Natural killer cell (primary cell): ENCODE results near the gene CHRNA3. TPM values are rescaled to one million over a fixed set of nuclear protein-coding genes. Genes with fewer than 3 reads are reported as not detected.

Experiments used
- ATAC-seq, 3 donors: fragments of 150-1000 bp in 2 of 3; fragments of 200-7000 bp in 1 of 3; cut with Tn5 transposase; 1 replicate in 1 of 3; 2 replicates in 2 of 3; pipeline ENCODE4 v1.10.0; 2021; ENCODE audit warnings: mild to moderate bottlenecking in 2 of 3, moderate library complexity in 2 of 3
- DNase-seq, 2 donors: peaks; one replicate each; pipeline versions ENCODE4 v3.0.0 to v3.0.0-alpha.2; 2013 to 2021; ENCODE audit warnings: mixed read lengths in 1 of 2
- H3K27ac ChIP-seq: one replicate; pipeline ENCODE4 v1.5.1; 2013; ENCODE audit warnings: mild to moderate bottlenecking, low read length
- H3K27me3 ChIP-seq: one replicate; pipeline ENCODE4 v1.6.1; 2013; ENCODE audit warnings: low read length; ENCODE audit not compliant: control insufficient read depth, insufficient read depth
- H3K36me3 ChIP-seq: one replicate; pipeline ENCODE4 v1.6.1; 2013; ENCODE audit warnings: low read length; ENCODE audit not compliant: control insufficient read depth, insufficient read depth
- H3K4me1 ChIP-seq: one replicate; pipeline ENCODE4 v1.6.1; 2013; ENCODE audit warnings: low read length; ENCODE audit not compliant: control insufficient read depth, insufficient read depth
- H3K4me3 ChIP-seq: one replicate; pipeline ENCODE4 v1.5.1; 2013; ENCODE audit warnings: low read length
- H3K9me3 ChIP-seq: one replicate; pipeline ENCODE4 v1.6.1; 2013; ENCODE audit warnings: low read length; ENCODE audit not compliant: control insufficient read depth, insufficient read depth
- H3K27ac Mint-ChIP-seq, 2 donors: one replicate each; pipeline ENCODE4 v1.8.0; 2022; ENCODE audit warnings: mild to moderate bottlenecking in 2 of 2, mixed read lengths in 2 of 2, moderate library complexity in 1 of 2
- H3K27me3 Mint-ChIP-seq, 2 donors: one replicate each; pipeline ENCODE4 v1.8.0; 2022; ENCODE audit warnings: low read depth in 2 of 2, mixed read lengths in 2 of 2
- H3K36me3 Mint-ChIP-seq: one replicate; pipeline ENCODE4 v1.8.0; 2022; ENCODE audit warnings: mixed read lengths
- H3K4me1 Mint-ChIP-seq, 2 donors: one replicate each; pipeline ENCODE4 v1.8.0; 2022; ENCODE audit warnings: mixed read lengths in 2 of 2
- H3K4me3 Mint-ChIP-seq: one replicate; pipeline ENCODE4 v1.8.0; 2022; ENCODE audit warnings: mild to moderate bottlenecking, moderate library complexity, mixed read lengths
- H3K9me3 Mint-ChIP-seq, 2 donors: one replicate each; pipeline ENCODE4 v1.8.0; 2022; ENCODE audit warnings: mixed read lengths in 2 of 2
- CTCF ChIP-seq: fragments of 200-600 bp; IDR thresholded peaks from one replicate; pipeline ENCODE4 v1.8.0; 2022; ENCODE audit warnings: antibody characterized with exemption
- WGBS: methylation state at CpG from one replicate; pipeline ENCODE4 v1.1.7; 2013; ENCODE audit warnings: missing lambda C conversion rate; ENCODE audit not compliant: insufficient coverage; 5-methylcytosine and 5-hydroxymethylcytosine counted together
- intact Hi-C: fragments of 100-400 bp; cut with micrococcal nuclease; formaldehyde crosslinking; loops from one replicate; pipeline ENCODE4 v1.14.2; 2022
- total RNA-seq, 4 donors: library from RNA; stranded (reverse); fragments of 120-200 nt in 1 of 4; gene quantifications; one replicate each; pipeline versions ENCODE4 v1.2.3 to v1.2.4, GENCODE V29; 2013 to 2022

CHRNA3 gene
- total RNA-seq, 3 donors from 2014 or later (not counting 1 experiment from before 2014, with no cell fraction given) = not detected

GRCh38 chr15:78621810-78622402 is 1.1 kb upstream of the CHRNA3 start:
- Histone ChIP-seq H3K4me1 (no peaks in the 10 kb centered on the region), H3K36me3 (no peaks in the 10 kb centered on the region), H3K27ac (no peak overlapping the region), H3K9me3 (no peaks in the 10 kb centered on the region), H3K4me3 (no peak overlapping the region), H3K27me3 (peaks cover 10% of the 10 kb centered on the region)
- 72% methylated on average over 10 of the region's 10 CpGs for WGBS
- DNase-seq = no peak
- no peak for ATAC-seq
- Mint-ChIP-seq H3K27me3 (peaks cover 31 to 44% of the 10 kb centered on the region in 2 donors), H3K4me3 (no peak overlapping the region), H3K27ac (no peak overlapping the region), H3K9me3 (no peaks in the 10 kb centered on the region), H3K36me3 (no peaks in the 10 kb centered on the region), H3K4me1 (no peaks in the 10 kb centered on the region)
- no peak for TF ChIP-seq CTCF
- intact Hi-C loops = no loop called here

GRCh38 chr15:78620021-78620526 is 722 bp downstream of the CHRNA3 start:
- WGBS = 4% methylated on average over 35 of the region's 41 CpGs
- Mint-ChIP-seq H3K4me1 (no peaks in the 10 kb centered on the region), H3K27ac (no peak overlapping the region), H3K9me3 (no peaks in the 10 kb centered on the region), H3K4me3 (no peak overlapping the region), H3K36me3 (no peaks in the 10 kb centered on the region), H3K27me3 (peaks cover 24 to 44% of the 10 kb centered on the region in 2 donors)
- DNase-seq (no peak), ATAC-seq (no peak)
- Histone ChIP-seq H3K9me3 (no peaks in the 10 kb centered on the region), H3K4me3 (no peak overlapping the region), H3K4me1 (no peaks in the 10 kb centered on the region), H3K27me3 (peaks cover 10% of the 10 kb centered on the region), H3K27ac (no peak overlapping the region), H3K36me3 (no peaks in the 10 kb centered on the region)
- TF ChIP-seq CTCF = no peak
- intact Hi-C loops = no loop called here

DNA sequence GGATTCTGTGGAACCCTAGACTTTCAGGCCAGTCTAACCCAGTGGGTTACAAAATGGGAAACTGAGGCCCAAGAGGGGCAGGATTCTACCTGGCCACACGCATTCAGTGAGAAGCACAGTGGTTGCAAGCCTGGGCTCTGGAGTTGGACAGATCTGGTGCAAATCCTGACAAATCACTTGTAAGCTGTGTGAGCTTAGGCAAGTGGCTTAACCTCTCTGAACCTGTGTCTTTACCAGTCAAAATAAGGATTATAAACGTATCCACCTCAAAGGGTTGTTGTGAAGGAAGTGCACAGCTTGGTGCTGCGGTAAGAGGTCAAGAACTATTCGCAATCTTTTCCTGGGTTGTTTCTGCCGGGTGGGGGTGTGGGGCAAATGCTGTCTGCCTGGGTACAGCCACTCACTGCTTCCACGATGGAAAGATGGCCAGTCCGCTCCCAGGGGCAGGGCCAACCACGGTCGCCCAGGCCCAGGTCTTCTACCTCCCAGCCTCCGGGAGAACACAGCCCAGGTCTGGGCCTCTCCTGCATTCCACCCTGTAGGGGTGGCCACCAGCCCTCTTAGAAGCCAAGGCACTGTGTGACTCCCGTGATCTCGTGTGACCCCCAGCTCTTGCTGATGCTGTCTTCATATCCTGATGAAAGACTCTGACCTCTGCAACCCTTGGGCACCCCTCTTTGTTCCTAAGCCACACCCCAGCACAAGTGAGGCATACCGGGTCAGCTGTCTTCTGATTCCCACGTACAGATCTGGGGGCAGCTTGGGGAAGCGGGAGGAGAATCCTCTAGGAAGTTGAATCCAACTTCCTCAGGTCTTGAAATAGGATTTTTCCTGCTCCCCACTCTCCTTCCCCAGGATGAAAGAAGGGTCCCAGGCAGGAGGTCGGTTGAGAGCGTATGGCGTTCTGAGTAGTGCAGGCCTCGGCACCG is 1.5 kb downstream of the CHRNA3 start:
- Histone ChIP-seq H3K27ac (no peak overlapping the region), H3K4me3 (no peak overlapping the region), H3K4me1 (no peaks in the 10 kb centered on the region), H3K9me3 (no peaks in the 10 kb centered on the region), H3K27me3 (peaks cover 10% of the 10 kb centered on the region), H3K36me3 (no peaks in the 10 kb centered on the region)
- H3K9me3 Mint-ChIP-seq = no peaks in the 10 kb centered on the region
- no peak for TF ChIP-seq CTCF
- H3K4me1 Mint-ChIP-seq = no peaks in the 10 kb centered on the region
- WGBS = 50% methylated on average over 19 of the region's 20 CpGs
- H3K27ac Mint-ChIP-seq = no peak overlapping the region
- H3K4me3 Mint-ChIP-seq = no peak overlapping the region
- ATAC-seq = no peak
- intact Hi-C loops = no loop called here
- no peaks in the 10 kb centered on the region for H3K36me3 Mint-ChIP-seq
- peaks cover 24 to 40% of the 10 kb centered on the region in 2 donors for H3K27me3 Mint-ChIP-seq
- DNase-seq = no peak
